Breast epithelium (tissue), 3 donors: ENCODE measurements around the gene HYOU1.

ENCODE experiments used
- CTCF ChIP-seq, 3 donors: fragments of 450-650 bp; IDR thresholded peaks; one replicate each; pipeline ENCODE4 v1.5.1; 2016 to 2017; ENCODE audit warnings: antibody characterized with exemption in 3 of 3, mild to moderate bottlenecking in 3 of 3, moderate library complexity in 3 of 3
- POLR2A ChIP-seq: fragments of 450-650 bp; IDR thresholded peaks from one replicate; pipeline ENCODE4 v1.6.1; 2016; ENCODE audit warnings: antibody characterized with exemption, mild to moderate bottlenecking, moderate library complexity
- POLR2AphosphoS5 ChIP-seq, 3 donors: sonication (generic); formaldehyde crosslinking; IDR thresholded peaks; one replicate each; pipeline ENCODE4 v1.6.1; 2017; ENCODE audit warnings: antibody characterized with exemption in 3 of 3

DNA sequence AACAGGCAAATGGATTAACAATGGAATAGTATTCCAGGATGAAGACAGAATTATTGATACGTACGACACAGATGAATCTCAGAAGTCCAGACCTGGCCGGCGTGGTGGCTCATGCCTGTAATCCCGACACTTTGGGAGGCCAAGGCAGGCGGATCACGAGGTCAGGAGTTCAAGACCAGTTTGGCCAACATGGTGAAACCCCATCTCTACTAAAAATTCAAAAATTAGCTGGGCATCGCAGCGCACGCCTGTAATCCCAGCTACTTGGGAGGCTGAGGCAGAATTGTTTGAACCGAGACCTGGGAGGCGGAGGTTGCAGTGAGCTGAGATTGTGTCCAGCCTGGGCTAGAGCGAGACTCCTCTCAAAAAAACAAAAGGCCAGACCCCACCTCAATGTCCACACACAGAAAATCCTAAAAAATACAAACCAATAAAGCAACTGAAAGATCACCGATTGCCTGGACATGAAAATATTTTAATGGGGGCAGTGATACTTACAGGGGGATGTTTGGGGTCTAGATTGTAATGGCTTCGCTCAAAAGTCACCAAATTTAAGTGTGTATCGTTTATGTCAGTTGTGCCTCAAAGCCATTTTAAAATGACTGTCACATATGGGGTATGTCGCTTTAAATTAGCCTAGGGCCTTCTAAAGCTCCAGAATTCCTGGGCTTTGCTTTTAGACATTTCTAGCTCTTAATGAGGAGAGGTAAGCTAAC lies 42.6 kb downstream of the HYOU1 start:
- TF ChIP-seq POLR2AphosphoS5 (IDR thresholded peaks at IDR 0.05) (no peak), CTCF (IDR thresholded peaks at IDR 0.05) (no peak), POLR2A (no peak)
